ENCODE results near the gene RERE.
"Not testable (repeated sequence)": the region's sequence is repeated elsewhere in the genome, so short reads cannot be mapped to it uniquely, and the experiment has no call there.

The RERE gene

DNA sequence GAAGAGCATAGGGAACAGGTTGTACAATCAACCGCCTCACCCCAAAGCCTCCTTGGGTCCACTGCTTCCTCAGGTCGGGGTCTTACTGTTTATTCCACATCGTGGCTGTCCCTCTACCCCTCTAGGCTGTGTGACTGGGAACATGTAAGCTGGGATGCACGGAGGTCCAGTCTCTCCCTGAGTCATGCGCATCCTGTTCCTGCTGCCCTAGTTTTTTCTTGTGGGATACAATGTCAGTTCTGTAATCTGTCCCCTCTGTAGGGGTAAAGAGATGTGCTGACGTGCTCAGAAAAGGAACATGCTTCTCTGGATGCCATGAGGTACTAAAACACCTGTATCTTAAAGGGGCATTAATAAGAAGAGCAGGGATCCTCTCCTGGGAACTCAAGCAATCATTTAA lies 433.4 kb downstream of the RERE start:
- no peak for DNase-seq (ENCODE audit: low read depth in 2 of 2)

DNA sequence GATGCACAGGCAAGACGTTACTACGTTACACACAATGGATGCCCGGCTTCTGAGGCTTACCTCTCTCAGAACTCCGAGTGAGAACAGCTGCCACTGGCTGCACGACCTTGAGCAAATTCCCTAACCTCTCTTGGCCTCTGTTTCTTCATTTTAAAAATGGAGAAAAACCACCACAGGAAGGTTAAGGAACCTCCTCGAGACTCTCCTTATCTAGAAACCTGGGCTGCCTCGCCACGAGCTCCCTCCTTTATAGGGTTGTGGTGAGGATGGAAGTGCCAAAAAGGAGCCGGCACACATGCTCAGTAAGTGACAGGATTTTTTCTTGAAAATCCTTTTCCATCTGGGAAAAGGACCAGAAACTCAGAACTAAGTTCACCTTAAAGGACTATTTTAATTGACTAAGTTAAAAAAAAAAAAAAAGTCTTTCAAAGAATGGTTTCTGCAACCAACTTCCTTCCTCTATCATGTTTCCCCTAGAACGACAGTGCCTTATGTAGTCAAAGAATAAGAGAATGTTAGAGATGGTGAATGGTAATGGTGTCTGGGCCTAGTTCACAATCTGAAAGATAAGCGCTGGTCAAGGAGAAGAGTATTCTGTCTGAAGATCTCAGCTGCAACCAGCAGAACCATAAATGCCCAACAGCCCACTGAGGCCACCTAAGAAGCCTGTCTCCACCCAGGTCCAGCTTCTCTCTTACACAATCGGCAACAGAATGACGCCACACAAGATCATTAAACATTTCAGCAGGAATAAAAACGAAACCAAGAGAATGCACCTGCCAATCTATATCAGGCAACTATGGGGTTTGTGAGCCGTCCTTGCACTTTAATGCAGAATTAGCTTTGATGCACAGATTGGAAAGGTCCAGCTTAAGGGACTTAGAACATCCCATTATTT lies 434.6 kb downstream of the RERE start:
- no peak for DNase-seq (ENCODE audit: low read depth in 2 of 2)

- DNase-seq (ENCODE audit: low read depth in 2 of 2), result no peak
Observed at GRCh38 chr1:8382051-8382505, 435.4 kb downstream of the RERE start.

DNA sequence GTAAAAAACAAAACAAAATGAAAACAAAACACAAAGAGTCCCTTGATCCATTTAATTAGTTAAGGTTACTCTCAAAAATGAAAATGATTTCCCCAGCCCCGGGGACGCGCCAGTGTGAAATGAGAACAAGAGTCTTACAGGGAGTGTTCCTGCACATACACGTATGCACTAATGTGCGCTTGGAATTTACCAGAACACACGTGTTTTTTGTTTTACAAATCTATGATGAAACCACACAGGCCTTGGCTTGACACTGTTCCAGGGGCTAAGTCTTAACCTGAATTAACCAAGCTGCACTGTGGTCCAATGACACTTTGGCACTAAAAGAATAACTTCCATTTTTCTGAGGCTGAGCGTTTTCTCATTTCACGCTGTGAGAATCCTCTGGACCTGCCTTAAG lies 435.8 kb downstream of the RERE start:
- no peak for DNase-seq (ENCODE audit: low read depth in 2 of 2)

DNA sequence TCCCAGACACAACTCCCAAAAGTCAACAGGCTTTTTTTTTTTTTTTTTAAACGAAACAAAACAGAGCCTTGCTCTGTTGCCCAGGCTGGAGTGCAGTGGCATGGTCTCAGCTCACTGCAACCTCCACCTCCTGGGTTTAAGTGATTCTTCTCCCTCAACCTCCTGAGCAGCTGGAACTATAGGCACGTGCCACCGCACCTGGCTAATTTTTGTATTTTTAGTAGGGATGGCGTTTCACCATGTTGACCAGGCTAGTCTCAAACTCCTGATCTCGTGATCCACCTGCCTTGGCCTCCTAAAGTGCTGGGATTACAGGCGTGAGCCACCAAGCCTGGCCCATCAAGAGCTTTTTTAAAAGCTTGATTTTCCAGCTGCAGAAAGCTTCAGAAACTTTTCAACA lies 437.1 kb downstream of the RERE start:
- not testable (repeated sequence) for DNase-seq (ENCODE audit: low read depth in 2 of 2)

- no peak for DNase-seq (ENCODE audit: low read depth in 2 of 2)
Observed at GRCh38 chr1:8379513-8380186, 437.8 kb downstream of the RERE start.

GRCh38 chr1:8378981-8379470 lies 438.4 kb downstream of the RERE start:
- no peak for DNase-seq (ENCODE audit: low read depth in 2 of 2)

DNA sequence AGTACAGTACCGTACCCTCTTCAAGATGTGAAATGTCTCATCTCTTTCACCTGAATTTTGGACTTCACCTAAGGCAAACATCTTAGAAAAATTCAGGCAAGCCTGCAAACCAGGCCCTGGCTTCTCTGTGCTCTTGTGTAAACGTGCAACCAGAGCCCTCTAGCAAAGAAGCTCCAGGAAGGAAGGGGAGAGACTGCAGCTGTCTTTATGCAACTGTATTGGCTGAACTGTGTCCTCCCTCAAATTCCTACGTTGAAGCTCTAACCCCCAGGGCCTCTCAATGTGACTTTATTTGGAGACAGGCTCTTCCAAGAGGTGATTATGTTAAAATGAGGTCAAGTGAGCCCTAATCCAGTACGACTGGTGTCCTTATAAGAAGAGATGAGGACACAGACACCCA lies 439.3 kb downstream of the RERE start:
- DNase-seq (ENCODE audit: low read depth in 2 of 2), result no peak

- no peak for DNase-seq (ENCODE audit: low read depth in 2 of 2)
Observed at GRCh38 chr1:8377271-8377981, 440.0 kb downstream of the RERE start.

DNA sequence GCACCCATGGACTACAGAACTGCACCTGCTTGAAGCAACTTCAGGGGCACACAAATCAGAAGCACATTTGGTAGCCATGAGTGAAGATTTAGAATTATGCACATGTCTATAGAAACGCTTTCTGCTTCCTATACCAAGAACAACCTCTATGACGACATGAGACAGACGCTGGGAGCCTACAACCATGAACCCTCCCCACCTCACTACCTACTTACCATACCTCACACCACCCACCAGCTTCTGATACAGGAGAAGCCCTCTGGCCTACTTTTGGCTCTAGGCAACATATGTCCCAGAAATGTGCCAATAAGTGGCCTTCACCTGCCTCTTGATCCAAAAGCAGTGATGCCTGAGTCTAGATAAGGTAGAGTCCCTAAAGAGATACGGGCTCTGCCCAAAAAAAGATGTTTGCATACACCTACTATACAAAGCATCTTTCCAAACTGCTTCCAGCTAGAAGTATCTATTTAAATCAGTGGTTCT lies 441.0 kb downstream of the RERE start:
- no peak for DNase-seq (ENCODE audit: low read depth in 2 of 2)

- no peak for DNase-seq (ENCODE audit: low read depth in 2 of 2)
Observed at GRCh38 chr1:8374812-8375211, 442.6 kb downstream of the RERE start.

- no peak for DNase-seq (ENCODE audit: low read depth in 2 of 2)
Observed at GRCh38 chr1:8374356-8374755, 443.1 kb downstream of the RERE start.

DNA sequence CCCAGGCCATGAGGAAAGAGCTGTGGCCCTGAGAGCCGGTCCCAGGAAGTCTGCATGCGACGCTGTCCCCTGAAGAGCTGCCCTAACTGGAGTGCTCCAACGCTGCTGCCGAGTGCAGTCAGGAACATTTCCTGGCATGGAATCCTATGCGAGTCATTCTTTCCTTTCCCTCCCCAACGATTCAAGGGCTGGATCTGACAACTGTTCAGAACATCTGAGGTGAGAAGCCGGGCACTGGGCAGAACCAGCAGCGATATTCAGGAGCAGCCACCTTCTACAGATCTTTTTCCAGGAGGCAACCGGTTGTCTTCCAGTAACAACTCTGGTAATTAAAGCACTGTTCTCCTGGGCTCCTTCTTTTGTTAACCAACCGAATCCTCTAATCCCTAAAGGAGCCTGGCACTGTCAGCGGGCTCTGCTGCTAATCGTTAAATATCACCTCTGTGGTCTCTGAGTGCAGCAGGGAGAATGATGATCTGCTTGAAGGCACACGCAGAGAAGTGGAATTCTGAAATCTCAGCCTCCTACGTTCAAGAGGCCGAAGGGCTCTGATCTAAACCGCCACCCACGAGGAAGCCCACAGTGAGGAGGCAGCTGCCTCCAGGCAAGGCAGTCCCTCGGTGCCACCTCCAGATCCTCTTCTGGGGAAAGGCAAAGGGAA lies 443.7 kb downstream of the RERE start:
- no peak for DNase-seq (ENCODE audit: low read depth in 2 of 2)

GRCh38 chr1:8373125-8373524 lies 444.3 kb downstream of the RERE start:
- no peak for DNase-seq (ENCODE audit: low read depth in 2 of 2)

- no peak for DNase-seq (ENCODE audit: low read depth in 2 of 2)
Observed at GRCh38 chr1:8371372-8371991, 446.0 kb downstream of the RERE start.

- no peak for DNase-seq (ENCODE audit: low read depth in 2 of 2)
Observed at GRCh38 chr1:8370905-8371315, 446.5 kb downstream of the RERE start.

GRCh38 chr1:8370046-8370881 lies 447.2 kb downstream of the RERE start:
- DNase-seq (ENCODE audit: low read depth in 2 of 2), result no peak

GRCh38 chr1:8368956-8369639 lies 448.3 kb downstream of the RERE start:
- DNase-seq (ENCODE audit: low read depth in 2 of 2), result no peak

GRCh38 chr1:8367571-8368194 lies 449.8 kb downstream of the RERE start:
- no peak for DNase-seq (ENCODE audit: low read depth in 2 of 2)

All from stimulated activated CD4-positive, alpha-beta T cell treated with anti-CD3 and anti-CD28 coated beads, Interleukin-4, amount 100 ng/mL, for 48 hours (primary cell).